Ecto neural progenitor cell (in vitro differentiated cells): ENCODE measurements around the gene GPX7.
"Not testable (repeated sequence)": the region's sequence is repeated elsewhere in the genome, so short reads cannot be mapped to it uniquely, and the experiment has no call there.

Source experiments
- DNase-seq: peaks from one replicate; pipeline ENCODE4 v3.0.0-alpha.2; 2018; ENCODE audit warnings: low spot score

The GPX7 gene

DNA sequence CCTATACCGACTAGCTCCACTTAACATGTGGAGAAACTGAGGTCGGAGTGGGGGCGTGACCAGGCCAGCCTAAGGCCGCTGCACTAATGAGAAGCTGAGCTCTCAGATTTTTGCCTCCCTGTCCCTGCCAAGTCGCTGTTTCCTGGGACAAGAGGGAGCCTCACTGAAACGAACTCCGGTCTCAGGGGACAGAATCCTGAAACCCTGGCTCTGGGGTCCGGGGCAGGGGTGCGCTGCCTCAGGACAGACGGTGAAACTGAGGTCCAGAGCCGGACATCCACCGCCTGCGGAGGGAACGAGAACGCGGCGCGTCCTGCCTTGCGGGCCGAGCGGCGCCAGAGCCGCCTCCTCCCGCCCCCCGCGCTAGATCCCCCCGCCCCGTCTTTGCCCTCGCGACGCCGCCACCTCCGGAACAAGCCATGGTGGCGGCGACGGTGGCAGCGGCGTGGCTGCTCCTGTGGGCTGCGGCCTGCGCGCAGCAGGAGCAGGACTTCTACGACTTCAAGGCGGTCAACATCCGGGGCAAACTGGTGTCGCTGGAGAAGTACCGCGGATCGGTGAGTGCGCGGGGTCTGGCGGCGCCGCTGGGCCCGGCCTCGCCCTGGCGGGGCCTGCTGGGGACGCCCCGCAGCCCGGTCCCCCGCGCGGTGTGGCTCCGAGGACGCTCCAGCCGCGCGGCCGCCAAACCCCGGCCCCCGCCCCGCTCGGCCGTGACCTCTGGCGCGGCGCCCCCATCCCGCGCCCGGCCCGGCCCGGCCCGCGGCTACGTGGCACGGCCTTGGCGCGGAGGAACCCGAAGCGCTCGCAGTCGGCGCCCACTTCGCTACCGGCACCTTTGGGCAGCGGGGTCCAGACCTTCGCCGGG is at the start of gene GPX7:
TSS of gene GPX7 (plus strand) at position 381 of the 865 bp plus-strand sequence. CDS start at position 420, 39 bp downstream.
- DNase-seq: peak; percentile 70

GRCh38 chr1:52552505-52553361 is 49.4 kb upstream of the GPX7 start, which contains the start of gene TUT4:
Gene TUT4 (minus strand): TSS chr1:52553092. CDS start chr1:52526280, 26,812 bp downstream.
- peak; percentile 94 for DNase-seq

DNA sequence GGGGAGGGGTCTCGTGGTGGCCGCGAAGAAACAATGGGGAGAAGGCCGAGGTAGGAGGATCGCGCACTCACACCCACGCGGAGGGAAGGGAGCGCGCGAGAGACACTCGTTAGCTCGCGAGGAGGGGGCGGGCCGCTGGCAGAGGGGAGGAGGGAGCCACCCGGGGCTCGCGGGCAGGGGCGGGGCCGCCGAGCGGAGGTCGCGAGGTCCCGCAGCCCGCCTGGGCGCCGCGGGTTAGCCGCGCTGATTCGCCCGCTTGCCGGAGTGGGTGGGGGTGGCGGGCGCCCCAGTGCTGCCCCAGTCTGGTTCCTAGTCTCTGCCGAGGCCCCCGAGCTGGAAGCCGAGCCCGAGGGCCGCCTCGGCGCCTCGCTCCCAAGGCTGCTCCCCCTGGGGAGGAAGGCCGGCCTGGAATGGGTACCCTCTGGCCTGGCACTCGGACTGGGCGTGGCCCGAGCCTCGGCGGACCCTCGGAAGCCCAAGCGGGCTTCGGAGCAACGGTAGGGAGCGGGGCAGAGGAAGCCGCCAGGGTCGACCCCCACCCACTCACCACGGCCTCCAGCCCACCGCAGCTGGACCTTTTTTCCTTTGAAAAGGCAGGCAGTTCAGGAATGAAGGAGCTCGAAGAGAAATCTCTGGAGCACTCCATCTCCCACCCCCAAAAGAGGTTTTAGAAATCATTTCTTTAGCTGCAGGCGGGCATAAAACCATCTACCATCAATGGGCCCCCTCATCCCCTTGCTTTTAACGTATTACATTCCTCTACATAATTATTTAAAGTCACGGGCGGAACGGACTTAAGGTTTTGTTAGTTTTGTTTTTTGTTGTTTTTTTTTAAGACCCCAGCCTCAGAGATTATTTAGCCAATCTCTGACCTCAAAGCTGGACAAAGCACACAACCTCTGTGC is 48.6 kb upstream of the GPX7 start:
- peak; percentile 94 for DNase-seq

DNA sequence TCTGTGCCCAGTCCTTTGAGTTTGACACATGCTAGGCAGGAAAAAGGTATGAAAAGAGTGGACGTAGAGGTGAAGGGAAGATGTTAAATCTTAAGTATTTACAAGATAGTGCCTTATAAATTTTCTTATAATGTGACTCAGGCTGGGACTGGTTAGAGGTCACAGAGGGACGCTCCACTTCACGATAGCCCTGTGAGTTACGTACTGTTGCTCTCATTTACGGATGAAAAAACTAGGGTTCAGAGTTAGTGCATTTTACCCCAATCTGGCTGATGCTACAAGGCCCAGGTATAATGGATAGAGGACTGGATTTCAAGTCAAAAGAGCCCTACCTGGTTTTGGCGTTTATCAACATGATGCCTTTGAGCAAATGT is 47.9 kb upstream of the GPX7 start:
- DNase-seq: no peak

DNA sequence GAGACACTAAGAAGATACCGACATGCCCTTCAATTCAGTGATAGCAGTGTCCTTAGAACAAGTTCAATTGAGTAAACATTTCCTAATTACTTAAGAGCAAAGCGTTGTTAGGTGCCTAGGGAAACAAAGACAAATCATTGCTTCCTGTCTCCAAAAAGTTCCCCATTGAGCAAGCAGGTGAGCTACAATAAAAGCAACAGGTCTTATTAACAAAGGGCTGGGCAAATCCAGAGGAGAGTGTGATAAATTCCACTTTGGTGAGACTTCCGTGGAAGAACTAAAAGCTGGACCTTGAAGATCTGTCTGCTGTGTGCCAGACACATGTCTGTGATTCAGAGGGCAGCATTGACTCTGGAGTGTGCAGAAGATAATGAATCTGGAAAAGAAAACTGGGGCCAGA is 47.4 kb upstream of the GPX7 start:
- no peak for DNase-seq

- DNase-seq: no peak
These were observed 45.4 kb upstream of the GPX7 start for GRCh38 chr1:52556641-52557360.

DNA sequence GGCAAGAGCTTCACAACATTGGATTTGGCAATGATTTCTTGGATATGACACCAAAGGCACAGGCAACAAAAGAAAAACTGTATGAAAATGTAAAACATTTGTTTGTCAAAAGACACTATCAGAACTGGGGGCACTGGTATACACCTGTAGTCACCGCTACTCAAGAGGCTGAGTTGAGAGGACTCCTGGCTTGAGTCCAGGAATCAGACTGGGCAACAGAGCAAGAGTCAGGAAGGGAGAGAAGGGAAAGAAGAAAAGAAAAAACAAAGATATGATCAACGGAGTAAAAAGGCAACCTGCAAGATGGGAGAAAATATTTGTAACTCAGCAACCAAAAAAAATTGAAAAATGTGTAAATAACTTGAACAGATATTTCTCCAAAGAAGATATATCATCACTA is 43.2 kb upstream of the GPX7 start:
- DNase-seq: no peak

GRCh38 chr1:52559875-52560274 is 42.3 kb upstream of the GPX7 start:
- no peak for DNase-seq

DNA sequence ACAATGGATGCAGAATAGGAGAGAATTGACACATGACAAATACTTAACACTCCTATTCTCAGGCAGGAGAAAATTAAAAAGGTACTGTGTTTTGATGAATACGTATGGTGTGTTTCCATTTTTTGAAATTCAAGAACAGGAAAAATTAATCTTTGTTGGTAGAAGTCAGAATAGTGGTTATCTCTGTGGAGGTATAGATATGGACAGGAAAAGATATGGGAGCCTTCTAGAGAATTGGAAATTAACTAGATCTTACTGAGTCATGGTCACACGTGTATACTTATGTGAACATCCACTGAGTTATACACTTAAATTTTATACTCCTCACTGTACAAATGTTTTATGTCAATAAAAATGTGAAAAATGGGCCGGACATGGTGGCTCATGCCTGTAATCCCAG is 39.4 kb upstream of the GPX7 start:
- no peak for DNase-seq

- no peak for DNase-seq
These were observed 34.2 kb upstream of the GPX7 start for GRCh38 chr1:52567943-52568342.

- no peak for DNase-seq
These were observed 32.5 kb upstream of the GPX7 start for GRCh38 chr1:52569449-52570210.

GRCh38 chr1:52571783-52572182 is 30.4 kb upstream of the GPX7 start:
- DNase-seq: no peak

- DNase-seq: no peak
These were observed 29.8 kb upstream of the GPX7 start for GRCh38 chr1:52572387-52572786.

DNA sequence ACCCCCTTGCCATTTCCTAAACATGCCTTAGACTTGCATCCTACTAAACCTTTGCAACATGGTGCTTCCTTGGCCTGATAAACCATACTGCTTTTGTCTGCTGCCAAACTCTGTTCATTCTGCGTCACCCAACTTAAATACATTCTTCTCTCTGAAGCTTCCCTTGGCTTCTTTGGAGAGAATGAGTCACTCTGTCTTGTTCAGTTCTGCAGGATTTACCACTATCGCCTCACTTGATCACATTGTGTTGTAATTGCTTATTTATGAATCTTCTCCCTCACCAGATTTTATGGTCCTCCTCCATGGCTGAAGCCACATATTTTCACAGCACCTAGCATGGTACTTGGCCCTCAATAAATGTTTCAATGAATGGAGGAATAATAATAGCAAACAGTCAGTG is 27.6 kb upstream of the GPX7 start:
- no peak for DNase-seq

GRCh38 chr1:52576074-52576473 is 26.1 kb upstream of the GPX7 start:
- DNase-seq: no peak

- not testable (repeated sequence) for DNase-seq
These were observed 24.1 kb upstream of the GPX7 start for GRCh38 chr1:52578066-52578465.

DNA sequence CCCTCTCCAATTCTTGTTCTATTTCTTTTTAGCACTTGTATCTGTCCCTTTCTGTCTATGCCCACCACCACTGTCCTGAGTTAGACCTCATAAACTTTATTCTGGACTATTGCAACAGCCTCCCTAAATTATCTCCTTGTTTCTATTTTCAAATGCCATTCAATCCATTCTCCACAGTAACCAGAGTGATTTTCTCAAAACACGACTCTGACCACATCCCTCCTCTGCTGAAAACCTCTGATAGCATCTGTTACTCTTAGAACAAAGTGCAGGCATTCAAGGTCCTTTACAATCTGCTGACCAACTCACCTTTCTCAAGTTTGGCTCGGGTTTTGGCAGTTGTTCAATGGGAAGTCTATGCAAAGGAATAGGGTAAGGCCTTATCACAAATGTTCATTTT is 22.8 kb upstream of the GPX7 start:
- DNase-seq: no peak

GRCh38 chr1:52580283-52580682 is 21.9 kb upstream of the GPX7 start:
- DNase-seq: no peak

DNA sequence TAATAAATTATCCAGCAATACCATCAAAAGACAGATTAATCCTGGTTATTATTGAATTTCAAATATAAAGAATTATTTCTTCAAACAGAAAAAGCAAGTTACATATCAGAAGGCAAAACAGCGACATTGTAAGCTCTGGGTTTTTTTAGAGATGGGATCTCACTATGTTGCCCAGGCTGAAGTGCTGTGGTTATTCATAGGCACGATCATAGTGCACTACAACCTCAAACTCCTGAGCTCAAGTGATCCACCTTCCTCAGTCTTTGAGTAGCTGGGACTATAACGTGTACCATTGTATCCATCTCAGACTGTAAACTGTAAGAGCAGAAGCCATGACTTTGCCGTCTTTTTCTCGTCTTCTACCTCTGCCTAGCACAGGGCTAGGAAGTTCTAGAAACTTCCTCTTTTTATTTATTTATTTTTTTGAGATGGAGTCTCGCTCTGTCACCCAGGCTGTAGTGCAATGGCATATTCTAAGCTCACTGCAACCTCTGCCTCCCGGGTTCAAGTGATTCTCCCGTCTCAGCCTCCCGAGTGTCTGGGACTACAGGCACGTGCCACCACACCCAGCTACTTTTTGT is 20.0 kb upstream of the GPX7 start:
- DNase-seq: no peak

GRCh38 chr1:52585474-52585873 is 16.7 kb upstream of the GPX7 start:
- DNase-seq: no peak
